Left renal pelvis (tissue), 4 donors: ENCODE data around the gene LRRC59. TPM values are rescaled to one million over a fixed set of nuclear protein-coding genes. Genes with fewer than 3 reads are reported as not detected.

ENCODE experiments used
- DNase-seq, 4 donors: peaks; one replicate each; pipeline ENCODE4 v3.0.0-alpha.2; 2013; ENCODE audit warnings: low read depth in 4 of 4, low spot score in 3 of 4
- polyA plus RNA-seq, 4 donors: library from polyadenylated mRNA; unstranded; fragments of 120-200 nt; gene quantifications; one replicate each; pipeline ENCODE4 v1.2.1, GENCODE V29; 2013; ENCODE audit not compliant: insufficient read length in 4 of 4

Gene LRRC59
- polyA plus RNA-seq, 4 donors: 56.8 to 66.3 (median 64.4) TPM

GRCh38 chr17:50389534-50389933, 7.8 kb downstream of the LRRC59 start:
- no peak for DNase-seq

GRCh38 chr17:50388728-50389127, 8.6 kb downstream of the LRRC59 start:
- no peak for DNase-seq

DNA sequence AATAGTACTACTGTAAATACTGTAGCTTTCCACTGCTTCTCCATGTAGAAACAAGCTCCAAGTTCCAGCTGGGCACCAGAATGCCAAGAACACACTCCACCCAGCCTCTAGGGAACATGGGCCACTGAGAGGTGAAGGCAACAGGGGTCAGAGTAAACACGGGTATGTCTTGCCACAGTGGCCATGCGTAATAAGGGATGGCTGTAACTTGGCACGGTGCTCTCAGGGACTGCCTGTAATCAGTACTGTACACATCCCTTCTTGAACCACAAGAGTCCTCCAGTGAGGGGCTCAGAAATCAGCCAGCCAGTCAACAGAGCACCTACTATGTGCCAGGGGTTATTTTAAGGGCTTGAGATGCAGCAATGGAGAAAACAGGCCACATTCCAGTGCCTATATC, 10.8 kb downstream of the LRRC59 start:
- DNase-seq: no peak

DNA sequence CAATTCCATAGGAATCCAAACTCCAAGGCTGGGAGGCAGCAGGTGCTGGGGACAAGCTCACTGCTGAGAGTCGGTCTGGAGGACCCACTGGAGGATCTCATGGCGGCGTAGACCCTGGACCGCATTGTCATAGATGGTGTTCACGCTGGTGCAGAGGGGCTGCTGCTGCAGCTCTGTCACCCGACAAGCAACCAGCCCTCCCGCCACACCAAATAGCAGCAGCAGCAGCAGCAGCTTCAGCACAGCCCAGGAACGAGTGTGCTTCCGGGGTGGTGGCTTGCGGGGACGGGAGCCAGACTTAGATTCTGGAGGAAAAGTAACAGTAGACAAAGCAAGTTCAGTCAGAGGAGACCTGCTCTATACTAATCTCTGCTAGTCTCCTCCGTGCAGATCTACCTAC, 14.4 kb downstream of the LRRC59 start:
- DNase-seq: no peak

DNA sequence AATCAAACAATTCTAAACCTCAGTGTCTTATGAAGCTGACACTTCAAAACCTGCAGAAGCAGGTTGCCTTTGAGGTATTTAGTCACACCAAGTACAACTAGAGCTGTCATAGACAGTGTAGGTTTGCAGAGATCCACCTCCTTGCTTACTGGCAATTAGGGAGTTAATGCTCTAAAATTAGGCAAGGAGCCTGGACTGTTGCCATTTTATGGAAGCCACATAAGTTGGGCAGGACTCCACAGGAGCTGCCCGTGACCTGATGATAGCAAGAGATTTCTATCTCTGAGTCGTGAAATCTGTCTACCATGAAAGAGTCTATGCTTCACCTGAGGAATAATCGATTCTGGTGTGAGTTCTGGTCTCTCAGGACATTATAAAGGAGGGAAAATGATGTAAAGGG, 15.4 kb downstream of the LRRC59 start:
- no peak for DNase-seq

GRCh38 chr17:50381260-50381815, 16.0 kb downstream of the LRRC59 start:
- no peak for DNase-seq

DNA sequence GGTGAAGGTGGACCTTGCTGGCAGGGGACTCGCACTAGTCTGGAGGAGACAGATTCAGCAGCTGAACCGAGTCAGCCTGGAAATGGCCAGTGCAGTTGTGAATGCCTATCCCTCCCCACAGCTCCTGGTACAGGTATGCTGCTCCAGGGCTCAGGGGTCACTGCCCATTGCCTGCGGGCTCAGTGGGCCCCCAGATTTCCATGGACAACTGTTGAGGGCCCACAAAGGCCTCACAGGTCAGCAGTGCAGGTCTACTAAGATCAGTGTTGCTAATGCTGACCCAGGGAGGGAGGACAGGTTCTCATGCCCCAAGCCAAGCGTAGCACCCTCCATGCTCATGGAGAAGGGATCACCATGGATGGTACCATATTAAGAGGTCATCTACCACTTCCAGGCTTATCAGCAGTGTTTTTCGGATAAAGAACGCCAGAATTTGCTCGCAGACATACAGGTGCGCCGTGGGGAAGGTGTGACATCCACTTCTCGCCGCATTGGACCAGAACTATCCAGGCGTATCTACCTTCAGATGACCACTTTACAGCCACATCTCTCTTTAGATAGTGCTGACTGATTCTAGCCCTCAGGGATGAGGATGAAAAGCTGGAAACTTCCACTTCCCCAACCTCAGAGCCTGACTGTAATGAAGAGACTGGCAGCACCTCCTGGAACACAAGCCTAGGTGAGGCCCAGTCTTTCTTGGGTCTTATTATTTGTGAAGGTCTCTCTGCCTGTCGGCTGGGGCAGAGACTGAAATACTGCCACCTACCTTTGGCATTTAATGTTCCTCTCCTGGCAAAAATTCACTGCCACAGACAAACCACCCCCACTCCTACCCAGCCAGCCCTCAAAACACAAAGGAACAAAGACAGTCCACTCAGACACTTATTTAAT, 16.7 kb downstream of the LRRC59 start:
- DNase-seq: no peak

- no peak for DNase-seq
Measured at GRCh38 chr17:50379351-50380132, 17.8 kb downstream of the LRRC59 start.

DNA sequence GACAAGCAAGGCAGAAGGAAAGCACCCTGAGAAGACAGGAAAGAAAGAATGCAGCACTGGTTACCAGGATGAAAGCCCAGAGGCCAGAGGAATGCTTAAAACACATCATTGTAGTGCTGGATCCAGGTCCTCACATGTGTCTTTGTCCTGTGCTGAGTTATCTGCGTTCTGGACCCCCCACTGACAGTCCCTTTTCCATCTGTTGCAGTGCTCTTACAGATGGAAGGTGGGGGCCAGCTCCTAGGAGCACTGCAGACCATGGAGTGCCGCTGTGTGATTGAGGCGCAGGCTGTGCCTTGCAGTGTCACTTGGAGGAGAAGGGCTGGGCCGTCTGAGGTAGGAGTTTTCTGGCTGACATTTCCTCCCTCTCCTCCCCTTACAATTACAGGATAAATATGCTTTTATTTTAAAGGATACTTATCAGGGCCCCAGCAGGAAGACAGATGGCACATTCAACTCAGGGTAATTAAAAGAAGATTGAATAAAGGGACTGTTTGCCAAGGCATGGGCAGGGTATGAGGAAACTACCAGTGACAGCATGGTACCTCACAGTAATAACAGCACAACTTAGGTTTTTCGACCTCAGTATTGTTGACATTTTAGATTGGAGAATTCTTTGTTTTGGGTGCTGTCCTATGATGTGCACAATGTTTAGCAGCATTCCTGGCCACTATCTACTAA, 21.3 kb downstream of the LRRC59 start:
- DNase-seq: no peak

DNA sequence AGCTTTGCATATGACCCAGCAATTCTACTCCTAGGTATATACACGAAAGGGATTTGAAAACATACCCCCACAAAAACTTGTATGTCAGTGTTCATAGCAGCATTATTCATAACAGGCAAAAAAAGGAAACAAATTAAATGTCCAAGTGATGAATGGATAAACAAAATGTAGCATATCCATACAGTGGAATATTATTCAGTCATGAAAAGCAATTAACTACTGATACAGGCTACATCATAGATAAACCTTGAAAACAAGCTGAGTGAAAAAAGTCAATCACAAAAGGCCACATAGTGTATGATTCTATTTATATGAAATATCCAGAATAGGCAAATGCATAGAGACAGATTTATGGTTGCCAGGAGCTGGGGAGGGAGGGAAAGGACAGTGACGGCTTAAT, 23.6 kb downstream of the LRRC59 start:
- no peak for DNase-seq

DNA sequence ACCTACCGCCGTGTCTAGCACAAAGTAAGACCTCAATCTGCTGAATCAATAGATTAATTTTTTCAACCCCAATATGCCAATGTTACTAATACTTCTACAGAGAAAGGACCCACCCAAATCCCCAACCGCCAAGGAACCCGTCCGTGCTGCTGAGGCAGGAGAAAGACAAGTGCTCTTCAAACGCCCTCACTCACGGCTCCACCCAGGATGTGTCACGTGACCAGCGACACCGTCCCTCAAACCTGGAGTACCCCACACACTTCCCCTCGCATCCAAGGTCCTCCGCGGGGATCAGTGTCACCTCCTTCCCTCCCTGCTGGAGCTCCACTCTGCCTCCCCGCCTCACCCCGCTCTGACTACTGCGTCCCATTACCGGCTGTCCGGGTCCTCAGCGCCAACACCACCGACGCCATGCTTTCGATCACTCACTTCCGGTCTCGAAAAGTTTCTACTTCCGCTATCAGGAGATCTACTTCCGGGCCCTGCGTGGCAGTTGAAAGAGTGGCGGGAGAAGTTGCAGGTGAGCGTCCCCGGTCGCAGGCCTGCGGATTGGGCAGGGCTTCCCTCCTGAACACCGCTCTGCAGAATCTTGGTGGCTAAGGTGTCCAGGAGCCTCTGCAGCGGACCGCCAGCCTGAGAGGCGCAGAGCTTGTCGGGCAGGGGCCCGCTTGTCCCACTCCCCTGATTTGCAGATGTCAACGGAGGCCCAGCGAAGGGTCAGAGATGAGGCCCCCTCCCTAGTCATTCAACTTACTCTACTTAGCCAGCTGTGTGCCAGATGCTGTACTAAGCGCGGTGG, 24.4 kb downstream of the LRRC59 start, which contains the start of the genes EME1 and MRPL27:
TSS of gene EME1 (plus strand) at position 472 of the 799 bp plus-strand sequence. CDS start 1,980 bp downstream, outside the sequence.
TSS of gene MRPL27 (minus strand) at position 427 of the 799 bp plus-strand sequence. CDS start at position 413, 14 bp downstream.
- peak; percentile 83 to 92 (median 84) for DNase-seq

DNA sequence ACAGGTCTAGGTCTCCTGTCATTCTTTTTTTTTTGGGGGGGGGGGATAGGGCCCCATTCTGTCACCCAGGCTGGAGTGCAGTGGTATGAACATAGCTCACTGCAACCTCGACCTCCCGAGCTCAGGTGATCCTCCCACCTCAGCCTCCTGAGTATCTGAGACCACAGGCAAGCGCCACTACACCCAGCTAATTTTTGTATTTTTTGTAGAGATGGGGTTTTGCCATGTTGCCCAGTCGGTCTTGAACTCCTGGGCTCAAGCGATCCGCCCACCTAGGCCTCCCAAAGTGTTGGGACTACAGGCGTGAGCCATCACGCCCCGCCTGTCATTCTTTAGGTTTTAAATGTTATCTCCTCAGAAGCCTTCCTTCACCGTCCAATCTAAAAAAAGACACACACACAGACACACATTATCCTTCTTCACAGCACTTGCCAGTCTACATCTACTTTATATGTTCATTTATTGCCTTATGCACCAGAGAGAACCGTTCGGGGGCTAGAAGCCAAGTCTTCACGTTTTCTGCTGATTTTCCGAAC, 25.0 kb downstream of the LRRC59 start:
- no peak for DNase-seq

DNA sequence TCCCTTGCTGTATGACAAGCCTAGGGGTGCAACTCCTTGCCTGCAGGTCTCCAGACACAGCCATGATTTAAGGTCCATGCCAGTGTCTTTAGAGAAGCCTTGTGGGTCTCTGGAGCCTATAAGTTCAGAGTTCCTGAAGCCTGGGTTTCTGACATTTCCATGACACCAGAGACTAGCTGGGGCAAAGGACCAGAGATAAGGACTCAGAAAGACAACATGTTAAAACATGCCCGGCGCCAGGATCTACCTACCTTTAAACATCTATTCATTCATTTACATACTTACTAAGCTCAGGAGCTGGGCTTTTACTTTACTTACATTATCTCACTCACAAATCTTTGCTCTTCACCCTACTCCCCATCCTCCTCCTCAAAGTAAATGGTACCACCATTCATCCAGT, 25.8 kb downstream of the LRRC59 start:
- DNase-seq: no peak

DNA sequence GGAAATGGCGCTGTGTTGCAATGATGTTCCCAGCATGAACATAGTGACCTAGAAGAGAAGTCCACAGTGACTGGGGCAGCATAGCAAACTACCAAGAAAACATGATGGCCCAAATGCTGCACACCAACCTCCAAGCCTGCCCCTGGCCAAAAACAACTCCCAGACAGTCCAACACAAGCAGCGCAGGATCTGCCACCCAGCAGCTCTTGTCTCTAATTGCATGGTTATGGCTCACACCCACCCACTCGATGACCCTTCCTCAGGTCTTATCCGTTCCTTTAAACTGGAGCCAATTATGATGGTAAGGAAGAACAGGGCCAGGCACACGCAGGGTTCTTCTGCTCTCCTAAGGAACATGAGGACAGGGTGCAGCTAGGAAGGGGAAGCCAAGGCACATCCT, 27.3 kb downstream of the LRRC59 start:
- DNase-seq: no peak

DNA sequence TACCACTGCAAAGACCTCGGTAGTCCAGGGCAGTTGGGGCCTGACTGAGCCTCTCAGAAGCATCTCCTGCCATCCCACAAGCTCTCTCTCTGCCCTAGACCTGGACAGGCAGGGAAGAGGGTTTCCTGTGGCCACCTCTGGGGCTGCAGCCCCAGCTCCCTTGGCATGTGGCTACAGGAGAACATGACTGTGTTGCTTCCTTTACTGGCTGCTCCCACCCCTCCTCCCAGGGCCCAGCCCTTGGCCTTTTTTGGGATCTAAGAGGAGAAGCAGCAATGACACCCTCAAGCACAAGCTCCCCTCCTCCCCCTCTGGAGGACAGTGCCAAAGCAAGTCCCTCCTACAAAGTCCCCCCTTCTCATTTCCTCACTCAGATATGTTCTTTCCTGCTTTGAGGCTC, 29.9 kb downstream of the LRRC59 start:
- no peak for DNase-seq

GRCh38 chr17:50365649-50366393, 31.5 kb downstream of the LRRC59 start:
- no peak for DNase-seq

- no peak for DNase-seq
Measured at GRCh38 chr17:50365165-50365564, 32.2 kb downstream of the LRRC59 start.

- no peak for DNase-seq
Measured at GRCh38 chr17:50364715-50365114, 32.6 kb downstream of the LRRC59 start.

GRCh38 chr17:50364061-50364458, 33.3 kb downstream of the LRRC59 start:
- no peak for DNase-seq
